ENCODE results near the gene CD300LG. TPM values are rescaled to one million over a fixed set of nuclear protein-coding genes. Genes with fewer than 3 reads are reported as not detected.

CD300LG gene
- total and polyA plus RNA-seq, 7 experiments from 2014 or later, result not detected

DNA sequence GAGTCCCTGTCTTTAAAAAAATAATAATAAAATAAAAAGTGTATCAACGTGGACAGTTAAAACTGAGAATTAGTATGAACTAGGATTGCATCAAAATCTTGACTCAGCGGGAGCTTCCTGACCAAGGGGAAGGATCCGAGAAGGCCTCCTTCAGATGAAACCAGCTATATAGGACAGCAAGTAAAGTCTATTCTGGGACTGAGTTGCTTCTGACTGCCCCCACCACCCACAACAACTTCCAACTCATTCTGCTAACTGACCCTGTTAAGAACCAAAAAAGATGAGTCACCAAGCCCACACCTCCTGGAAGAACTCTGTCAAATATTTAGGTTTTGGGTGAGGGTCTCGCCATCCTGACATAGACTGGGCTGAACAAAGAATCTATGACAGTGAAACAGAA is 38.9 kb upstream of the CD300LG start:
- DNase-seq (no peak), ATAC-seq (no peak)
- Histone ChIP-seq H3K4me3 (ENCODE audit: low read length) (no peak overlapping the region), H3K9me3 (ENCODE audit: control insufficient read depth in 2 of 3, low read length in 3 of 3) (no peaks in the 10 kb centered on the region), H3K36me3 (ENCODE audit: control insufficient read depth in 2 of 3, insufficient read depth in 3 of 3, low read length in 3 of 3) (no peaks in the 10 kb centered on the region), H3K27ac (ENCODE audit: low read depth, low read length) (no peak overlapping the region), H3K4me1 (ENCODE audit: control insufficient read depth in 2 of 2, insufficient read depth in 2 of 2, low read length in 2 of 2) (no peaks in the 10 kb centered on the region), H3K27me3 (ENCODE audit: control insufficient read depth in 2 of 2, insufficient read depth in 2 of 2, low read length in 2 of 2) (no peaks in the 10 kb centered on the region)
- H3K4me3 Mint-ChIP-seq, result no peak overlapping the region
- H3K27ac Mint-ChIP-seq, result no peak overlapping the region
- POLR2A ChIA-PET, result no interaction called here
- peaks cover 3 to 42% (median 8%) of the 10 kb centered on the region in 5 donors for H3K27me3 Mint-ChIP-seq
- no peaks in the 10 kb centered on the region for H3K9me3 Mint-ChIP-seq
- no peaks in the 10 kb centered on the region for H3K36me3 Mint-ChIP-seq
- intact Hi-C loops (cut with micrococcal nuclease), result no loop called here
- CTCF ChIA-PET, result no interaction called here
- no peaks in the 10 kb centered on the region for H3K4me1 Mint-ChIP-seq

DNA sequence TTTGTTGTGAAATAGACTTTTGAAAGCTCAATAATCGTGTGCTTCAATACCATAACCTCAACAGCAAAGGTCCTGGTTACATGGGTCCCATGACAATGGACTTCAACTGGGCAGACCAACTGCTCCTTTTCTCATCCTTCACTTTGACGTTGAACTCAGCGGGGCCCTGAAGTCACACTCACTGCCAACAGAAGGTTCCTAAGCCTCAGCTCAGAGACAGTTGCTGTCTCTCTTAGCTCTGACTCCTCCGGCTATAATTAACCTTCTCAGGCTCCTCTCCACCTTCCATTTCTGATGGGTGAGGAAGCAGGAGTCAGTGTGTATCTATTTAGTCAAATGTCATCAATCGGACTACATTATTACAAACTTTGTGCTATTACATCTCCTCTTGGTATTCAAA is 37.9 kb upstream of the CD300LG start:
- intact Hi-C loops (cut with micrococcal nuclease), result no loop called here
- POLR2A ChIA-PET, result no interaction called here

DNA sequence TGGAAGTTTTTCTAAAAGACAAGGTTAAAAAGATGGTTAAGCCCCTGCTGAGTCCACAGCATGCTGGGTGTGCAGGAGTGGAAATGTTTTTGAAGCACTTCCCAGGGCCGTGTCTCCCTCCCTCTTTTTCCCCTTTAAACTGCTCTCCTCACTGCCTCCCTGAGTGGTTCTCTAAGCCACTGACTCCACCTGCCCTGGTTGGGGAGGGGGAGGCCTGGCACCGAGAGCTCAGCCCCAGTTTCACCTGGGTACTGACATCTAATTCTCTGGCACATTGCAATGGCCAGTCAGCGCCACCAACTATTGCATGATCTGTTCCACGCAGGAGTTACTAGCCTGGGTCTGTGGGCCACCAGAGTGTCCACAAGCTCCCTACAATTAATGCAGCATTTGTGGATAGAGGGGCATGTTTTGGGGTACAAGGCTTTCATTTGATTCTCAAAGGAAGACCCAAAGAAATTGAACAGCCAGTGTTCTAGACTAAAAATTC is 36.7 kb upstream of the CD300LG start:
- CTCF ChIA-PET, result no interaction called here

More for the DNA sequence above, 37.9 kb upstream of the CD300LG start:
- no peak for DNase-seq
- no peak overlapping the region for H3K4me3 Mint-ChIP-seq
- H3K27ac ChIP-seq (ENCODE audit: low read depth, low read length), result no peak overlapping the region
- H3K36me3 ChIP-seq (ENCODE audit: control insufficient read depth in 2 of 3, insufficient read depth in 3 of 3, low read length in 3 of 3), result no peaks in the 10 kb centered on the region
- H3K4me1 ChIP-seq (ENCODE audit: control insufficient read depth in 2 of 2, insufficient read depth in 2 of 2, low read length in 2 of 2), result no peaks in the 10 kb centered on the region
- no peak for ATAC-seq
- no peaks in the 10 kb centered on the region for H3K27me3 ChIP-seq (ENCODE audit: control insufficient read depth in 2 of 2, insufficient read depth in 2 of 2, low read length in 2 of 2)
- no peak overlapping the region for H3K27ac Mint-ChIP-seq
- no peaks in the 10 kb centered on the region for H3K4me1 Mint-ChIP-seq
- H3K9me3 Mint-ChIP-seq, result no peaks in the 10 kb centered on the region
- no peaks in the 10 kb centered on the region for H3K36me3 Mint-ChIP-seq
- H3K4me3 ChIP-seq (ENCODE audit: low read length), result no peak overlapping the region
- no peaks in the 10 kb centered on the region for H3K9me3 ChIP-seq (ENCODE audit: control insufficient read depth in 2 of 3, low read length in 3 of 3)
- H3K27me3 Mint-ChIP-seq, result peaks cover 0 to 33% (median 8%) of the 10 kb centered on the region in 5 donors
- CTCF ChIA-PET, result no interaction called here

DNA sequence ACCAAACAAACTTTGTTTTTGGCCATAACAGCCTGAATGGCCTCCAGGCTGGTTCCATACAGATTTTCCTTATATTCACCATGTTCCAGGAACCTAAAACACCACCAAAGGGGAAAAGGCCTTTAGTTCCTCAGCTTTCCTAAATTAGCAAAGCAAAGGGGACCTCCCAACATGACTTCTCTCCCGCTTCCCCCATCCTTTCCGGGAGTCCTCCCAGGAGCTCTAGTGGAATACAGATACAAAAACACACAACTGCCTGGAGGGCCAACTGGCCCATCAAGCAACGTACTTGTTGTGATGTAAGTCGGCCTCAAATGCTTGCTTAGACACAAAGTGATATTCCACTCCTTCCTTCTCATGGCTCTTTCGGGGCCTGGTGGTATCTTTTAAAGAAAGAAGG is 36.2 kb upstream of the CD300LG start:
- Mint-ChIP-seq H3K27ac (no peak overlapping the region), H3K36me3 (no peaks in the 10 kb centered on the region), H3K4me3 (no peak overlapping the region), H3K27me3 (peaks cover 0 to 16% (median 0%) of the 10 kb centered on the region in 5 donors), H3K4me1 (peaks cover 0 to 3% (median 0%) of the 10 kb centered on the region in 7 donors), H3K9me3 (no peaks in the 10 kb centered on the region)
- ChIA-PET POLR2A (no interaction called here), CTCF (no interaction called here)
- Histone ChIP-seq H3K4me1 (ENCODE audit: control insufficient read depth in 2 of 2, insufficient read depth in 2 of 2, low read length in 2 of 2) (no peaks in the 10 kb centered on the region), H3K27ac (ENCODE audit: low read depth, low read length) (no peak overlapping the region), H3K27me3 (ENCODE audit: control insufficient read depth in 2 of 2, insufficient read depth in 2 of 2, low read length in 2 of 2) (no peaks in the 10 kb centered on the region), H3K9me3 (ENCODE audit: control insufficient read depth in 2 of 3, low read length in 3 of 3) (no peaks in the 10 kb centered on the region), H3K4me3 (ENCODE audit: low read length) (no peak overlapping the region), H3K36me3 (ENCODE audit: control insufficient read depth in 2 of 3, insufficient read depth in 3 of 3, low read length in 3 of 3) (no peaks in the 10 kb centered on the region)
- DNase-seq (no peak), ATAC-seq (no peak)
- intact Hi-C loops (cut with micrococcal nuclease), result no loop called here

More for the DNA sequence above, 36.7 kb upstream of the CD300LG start:
- Mint-ChIP-seq H3K4me1 (peaks cover 0 to 3% (median 0%) of the 10 kb centered on the region in 7 donors), H3K36me3 (no peaks in the 10 kb centered on the region), H3K4me3 (no peak overlapping the region), H3K27ac (no peak overlapping the region), H3K9me3 (no peaks in the 10 kb centered on the region), H3K27me3 (peaks cover 0 to 22% (median 3%) of the 10 kb centered on the region in 5 donors)
- no peaks in the 10 kb centered on the region for H3K9me3 ChIP-seq (ENCODE audit: control insufficient read depth in 2 of 3, low read length in 3 of 3)
- H3K4me1 ChIP-seq (ENCODE audit: control insufficient read depth in 2 of 2, insufficient read depth in 2 of 2, low read length in 2 of 2), result no peaks in the 10 kb centered on the region
- ATAC-seq (no peak), DNase-seq (no peak)
- POLR2A ChIA-PET, result no interaction called here
- no peaks in the 10 kb centered on the region for H3K27me3 ChIP-seq (ENCODE audit: control insufficient read depth in 2 of 2, insufficient read depth in 2 of 2, low read length in 2 of 2)
- H3K4me3 ChIP-seq (ENCODE audit: low read length), result no peak overlapping the region
- no peaks in the 10 kb centered on the region for H3K36me3 ChIP-seq (ENCODE audit: control insufficient read depth in 2 of 3, insufficient read depth in 3 of 3, low read length in 3 of 3)
- intact Hi-C loops (cut with micrococcal nuclease), result no loop called here
- H3K27ac ChIP-seq (ENCODE audit: low read depth, low read length), result no peak overlapping the region

DNA sequence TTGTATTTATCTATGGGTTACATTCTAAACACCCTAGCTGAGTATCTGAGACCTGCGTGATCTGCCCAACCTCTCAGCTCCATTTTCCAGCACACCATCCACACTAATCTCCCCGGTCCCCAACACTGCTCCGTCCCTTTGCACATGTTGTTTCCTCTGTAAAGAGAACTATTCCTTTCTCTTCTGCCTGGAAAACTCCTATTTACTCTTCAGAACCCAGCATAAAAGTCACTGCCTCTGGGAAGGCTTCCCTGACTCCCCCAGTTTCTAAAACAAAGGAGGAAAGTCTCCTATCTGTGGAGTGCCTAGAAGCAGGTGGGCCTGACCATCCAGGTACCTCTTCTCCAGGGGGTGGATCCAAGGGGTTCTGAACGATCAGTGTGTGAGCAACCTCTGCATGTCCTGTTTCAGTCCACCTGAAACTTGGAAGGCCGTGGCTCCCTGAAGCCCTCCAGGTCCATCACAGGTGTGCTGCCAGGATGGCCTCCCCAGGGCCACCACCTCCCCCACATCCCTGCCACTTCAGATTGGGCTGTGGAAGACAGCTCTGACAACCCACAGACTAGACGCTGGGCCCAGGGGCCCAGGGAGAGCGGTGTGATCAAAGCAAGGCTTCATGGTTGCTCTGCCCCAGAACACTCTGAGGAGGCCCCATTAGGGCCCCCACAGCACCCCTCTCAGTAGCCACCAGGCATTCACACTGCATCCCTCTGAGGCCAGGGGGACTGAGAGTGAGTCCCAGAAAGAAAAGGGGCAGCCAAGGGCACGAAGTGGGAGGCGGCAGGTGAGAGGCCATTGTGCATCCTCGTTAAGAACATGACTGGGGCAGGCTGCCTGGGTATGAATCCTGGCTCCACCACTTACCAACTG is 34.3 kb upstream of the CD300LG start:
- CTCF ChIA-PET, result no interaction called here
- H3K36me3 Mint-ChIP-seq, result no peaks in the 10 kb centered on the region
- Histone ChIP-seq H3K36me3 (ENCODE audit: control insufficient read depth in 2 of 3, insufficient read depth in 3 of 3, low read length in 3 of 3) (no peaks in the 10 kb centered on the region), H3K27ac (ENCODE audit: low read depth, low read length) (no peak overlapping the region), H3K9me3 (ENCODE audit: control insufficient read depth in 2 of 3, low read length in 3 of 3) (no peaks in the 10 kb centered on the region), H3K4me3 (ENCODE audit: low read length) (no peak overlapping the region), H3K4me1 (ENCODE audit: control insufficient read depth in 2 of 2, insufficient read depth in 2 of 2, low read length in 2 of 2) (no peaks in the 10 kb centered on the region), H3K27me3 (ENCODE audit: control insufficient read depth in 2 of 2, insufficient read depth in 2 of 2, low read length in 2 of 2) (no peaks in the 10 kb centered on the region)
- DNase-seq, result no peak
- intact Hi-C loops (cut with micrococcal nuclease), result no loop called here
- H3K4me3 Mint-ChIP-seq, result no peak overlapping the region
- H3K27ac Mint-ChIP-seq, result no peak overlapping the region
- POLR2A ChIA-PET, result no interaction called here
- H3K9me3 Mint-ChIP-seq, result no peaks in the 10 kb centered on the region
- H3K4me1 Mint-ChIP-seq, result peaks cover 0 to 3% (median 0%) of the 10 kb centered on the region in 7 donors
- peaks cover 0 to 15% (median 0%) of the 10 kb centered on the region in 5 donors for H3K27me3 Mint-ChIP-seq
- no peak for ATAC-seq

DNA sequence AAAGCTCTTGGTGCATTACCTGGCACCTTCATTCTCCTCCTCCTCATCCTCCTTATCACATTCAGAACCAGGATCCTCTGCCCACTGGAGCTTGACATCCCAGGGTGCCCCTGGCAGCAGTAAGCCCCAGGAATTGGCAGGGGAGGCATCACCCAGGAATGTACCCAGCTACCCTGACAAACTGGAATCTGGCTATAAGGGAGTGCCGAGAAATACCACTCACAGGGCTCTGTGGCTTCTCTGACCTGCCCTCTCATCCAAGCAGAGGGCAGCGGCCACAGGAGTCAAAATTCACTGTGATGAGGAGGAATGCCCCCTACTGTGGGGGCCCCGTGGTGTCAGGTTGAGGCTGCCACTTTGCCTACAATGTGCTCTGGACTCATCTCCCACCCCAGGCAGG is 33.6 kb upstream of the CD300LG start:
- Histone ChIP-seq H3K9me3 (ENCODE audit: control insufficient read depth in 2 of 3, low read length in 3 of 3) (no peaks in the 10 kb centered on the region), H3K4me3 (ENCODE audit: low read length) (no peak overlapping the region), H3K27me3 (ENCODE audit: control insufficient read depth in 2 of 2, insufficient read depth in 2 of 2, low read length in 2 of 2) (no peaks in the 10 kb centered on the region), H3K36me3 (ENCODE audit: control insufficient read depth in 2 of 3, insufficient read depth in 3 of 3, low read length in 3 of 3) (no peaks in the 10 kb centered on the region), H3K27ac (ENCODE audit: low read depth, low read length) (no peak overlapping the region), H3K4me1 (ENCODE audit: control insufficient read depth in 2 of 2, insufficient read depth in 2 of 2, low read length in 2 of 2) (no peaks in the 10 kb centered on the region)
- H3K4me1 Mint-ChIP-seq, result peaks cover 0 to 3% (median 0%) of the 10 kb centered on the region in 7 donors
- no peak overlapping the region for H3K4me3 Mint-ChIP-seq
- ChIA-PET POLR2A (no interaction called here), CTCF (no interaction called here)
- H3K27ac Mint-ChIP-seq, result no peak overlapping the region
- H3K9me3 Mint-ChIP-seq, result no peaks in the 10 kb centered on the region
- ATAC-seq (no peak), DNase-seq (no peak)
- no peaks in the 10 kb centered on the region for H3K36me3 Mint-ChIP-seq
- intact Hi-C loops (cut with micrococcal nuclease), result no loop called here
- peaks cover 0 to 15% (median 0%) of the 10 kb centered on the region in 5 donors for H3K27me3 Mint-ChIP-seq

DNA sequence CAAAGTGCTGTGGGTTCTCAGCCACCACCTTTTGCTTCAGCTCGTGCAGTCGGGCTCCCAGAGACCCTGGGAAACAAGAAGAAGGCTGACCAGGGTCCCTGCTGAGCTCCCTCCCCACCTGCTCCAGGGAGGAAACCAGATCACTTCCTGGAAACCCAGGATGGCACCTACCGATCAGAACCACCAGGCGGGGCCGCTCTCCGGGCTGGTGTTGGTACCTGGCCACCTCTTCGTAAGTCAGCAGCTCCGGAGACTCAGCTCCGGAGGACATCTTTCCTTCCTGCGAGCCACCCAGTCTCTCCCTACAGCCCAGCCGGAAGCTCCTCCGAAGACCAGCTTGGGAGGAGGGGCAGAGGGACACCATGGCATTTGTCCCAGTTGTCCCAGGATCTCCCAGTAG is 33.0 kb upstream of the CD300LG start:
- H3K4me1 ChIP-seq (ENCODE audit: control insufficient read depth in 2 of 2, insufficient read depth in 2 of 2, low read length in 2 of 2), result no peaks in the 10 kb centered on the region
- no peak overlapping the region for H3K4me3 ChIP-seq (ENCODE audit: low read length)
- ATAC-seq (no peak), DNase-seq (no peak)
- H3K27ac ChIP-seq (ENCODE audit: low read depth, low read length), result no peak overlapping the region
- H3K27ac Mint-ChIP-seq, result no peak overlapping the region
- H3K27me3 ChIP-seq (ENCODE audit: control insufficient read depth in 2 of 2, insufficient read depth in 2 of 2, low read length in 2 of 2), result no peaks in the 10 kb centered on the region
- intact Hi-C loops (cut with micrococcal nuclease), result no loop called here
- ChIA-PET POLR2A (no interaction called here), CTCF (no interaction called here)
- no peaks in the 10 kb centered on the region for H3K36me3 Mint-ChIP-seq
- H3K4me1 Mint-ChIP-seq, result peaks cover 0 to 3% (median 0%) of the 10 kb centered on the region in 7 donors
- H3K9me3 ChIP-seq (ENCODE audit: control insufficient read depth in 2 of 3, low read length in 3 of 3), result no peaks in the 10 kb centered on the region
- H3K27me3 Mint-ChIP-seq, result peaks cover 0 to 15% (median 0%) of the 10 kb centered on the region in 5 donors
- H3K4me3 Mint-ChIP-seq, result no peak overlapping the region
- no peaks in the 10 kb centered on the region for H3K9me3 Mint-ChIP-seq
- no peaks in the 10 kb centered on the region for H3K36me3 ChIP-seq (ENCODE audit: control insufficient read depth in 2 of 3, insufficient read depth in 3 of 3, low read length in 3 of 3)

Measured in naive thymus-derived CD4-positive, alpha-beta T cell (primary cell).